ENCODE data around the gene CTRB1. TPM values are rescaled to one million over a fixed set of nuclear protein-coding genes. Genes with fewer than 3 reads are reported as not detected.

Gene CTRB1
- total RNA-seq, 1 donor from 2014 or later, result not detected

GRCh38 chr16:75224306-75225082 lies 5.7 kb downstream of the CTRB1 start:
- peak overlapping the region; percentile 28 for H3K27ac Mint-ChIP-seq (ENCODE audit: unreplicated experiment)

GRCh38 chr16:75225092-75225491 lies 6.3 kb downstream of the CTRB1 start:
- Mint-ChIP-seq H3K27me3 (ENCODE audit: unreplicated experiment) (peaks cover 17% of the 10 kb centered on the region), H3K4me1 (ENCODE audit: low read depth, unreplicated experiment) (peaks cover 2% of the 10 kb centered on the region), H3K4me3 (ENCODE audit: unreplicated experiment) (no peak overlapping the region), H3K36me3 (ENCODE audit: unreplicated experiment) (no peaks in the 10 kb centered on the region), H3K27ac (ENCODE audit: unreplicated experiment) (no peak overlapping the region), H3K9me3 (ENCODE audit: unreplicated experiment) (peaks cover 17% of the 10 kb centered on the region)
- DNase-seq, result no peak
- TF ChIP-seq, protein P1, sequence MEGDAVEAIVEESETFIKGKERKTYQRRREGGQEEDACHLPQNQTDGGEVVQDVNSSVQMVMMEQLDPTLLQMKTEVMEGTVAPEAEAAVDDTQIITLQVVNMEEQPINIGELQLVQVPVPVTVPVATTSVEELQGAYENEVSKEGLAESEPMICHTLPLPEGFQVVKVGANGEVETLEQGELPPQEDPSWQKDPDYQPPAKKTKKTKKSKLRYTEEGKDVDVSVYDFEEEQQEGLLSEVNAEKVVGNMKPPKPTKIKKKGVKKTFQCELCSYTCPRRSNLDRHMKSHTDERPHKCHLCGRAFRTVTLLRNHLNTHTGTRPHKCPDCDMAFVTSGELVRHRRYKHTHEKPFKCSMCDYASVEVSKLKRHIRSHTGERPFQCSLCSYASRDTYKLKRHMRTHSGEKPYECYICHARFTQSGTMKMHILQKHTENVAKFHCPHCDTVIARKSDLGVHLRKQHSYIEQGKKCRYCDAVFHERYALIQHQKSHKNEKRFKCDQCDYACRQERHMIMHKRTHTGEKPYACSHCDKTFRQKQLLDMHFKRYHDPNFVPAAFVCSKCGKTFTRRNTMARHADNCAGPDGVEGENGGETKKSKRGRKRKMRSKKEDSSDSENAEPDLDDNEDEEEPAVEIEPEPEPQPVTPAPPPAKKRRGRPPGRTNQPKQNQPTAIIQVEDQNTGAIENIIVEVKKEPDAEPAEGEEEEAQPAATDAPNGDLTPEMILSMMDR (IDR thresholded peaks at IDR 0.05; ENCODE audit: partially characterized antibody, unreplicated experiment), result no peak

More at GRCh38 chr16:75224306-75225082, 5.7 kb downstream of the CTRB1 start:
- DNase-seq, result no peak
- Mint-ChIP-seq H3K27me3 (ENCODE audit: unreplicated experiment) (peaks cover 17% of the 10 kb centered on the region), H3K4me3 (ENCODE audit: unreplicated experiment) (no peak overlapping the region), H3K4me1 (ENCODE audit: low read depth, unreplicated experiment) (peaks cover 2% of the 10 kb centered on the region), H3K9me3 (ENCODE audit: unreplicated experiment) (peaks cover 20% of the 10 kb centered on the region), H3K36me3 (ENCODE audit: unreplicated experiment) (no peaks in the 10 kb centered on the region)
- TF ChIP-seq, protein P1 (IDR thresholded peaks at IDR 0.05; ENCODE audit: partially characterized antibody, unreplicated experiment), result no peak

- Mint-ChIP-seq H3K4me1 (ENCODE audit: low read depth, unreplicated experiment) (peaks cover 7% of the 10 kb centered on the region), H3K9me3 (ENCODE audit: unreplicated experiment) (peaks cover 19% of the 10 kb centered on the region), H3K36me3 (ENCODE audit: unreplicated experiment) (no peaks in the 10 kb centered on the region), H3K4me3 (ENCODE audit: unreplicated experiment) (no peak overlapping the region), H3K27ac (ENCODE audit: unreplicated experiment) (no peak overlapping the region), H3K27me3 (ENCODE audit: unreplicated experiment) (peaks cover 13% of the 10 kb centered on the region)
- no peak for DNase-seq
- TF ChIP-seq, protein P1 (IDR thresholded peaks at IDR 0.05; ENCODE audit: partially characterized antibody, unreplicated experiment), result no peak
These were observed 7.1 kb downstream of the CTRB1 start for GRCh38 chr16:75225678-75226515.

GRCh38 chr16:75226550-75227360 lies 8.0 kb downstream of the CTRB1 start:
- no peak for DNase-seq
- Mint-ChIP-seq H3K4me1 (ENCODE audit: low read depth, unreplicated experiment) (peaks cover 7% of the 10 kb centered on the region), H3K4me3 (ENCODE audit: unreplicated experiment) (no peak overlapping the region), H3K36me3 (ENCODE audit: unreplicated experiment) (no peaks in the 10 kb centered on the region), H3K27me3 (ENCODE audit: unreplicated experiment) (peaks cover 12% of the 10 kb centered on the region), H3K27ac (ENCODE audit: unreplicated experiment) (no peak overlapping the region), H3K9me3 (ENCODE audit: unreplicated experiment) (peaks cover 17% of the 10 kb centered on the region)
- TF ChIP-seq, protein P1 (IDR thresholded peaks at IDR 0.05; ENCODE audit: partially characterized antibody, unreplicated experiment), result no peak
